ENCODE measurements around the gene ZFAND5. TPM values are rescaled to one million over a fixed set of nuclear protein-coding genes. Genes with fewer than 3 reads are reported as not detected.

ZFAND5 gene
- total RNA-seq, 2 experiments from 2014 or later = 64.1 to 69.0 TPM

- H3K27ac Mint-ChIP-seq = no peak overlapping the region
- H3K9me3 Mint-ChIP-seq (ENCODE audit: insufficient read depth) = no peaks in the 10 kb centered on the region
- ChIA-PET POLR2A (interaction anchor here (1.2 kb wide), 1 partner anchor 81 kb away, joined by 5 read pairs; no protein-coding TSS in a partner anchor), CTCF (interaction anchor here (0.8 to 4.3 kb wide), 11 partner anchors 11 to 460 kb away, joined by 3 to 13 read pairs (median 4); no protein-coding TSS in a partner anchor)
- ATAC-seq (no peak), DNase-seq (no peak)
- peaks cover 63% of the 10 kb centered on the region for H3K4me1 Mint-ChIP-seq (ENCODE audit: low read depth)
- H3K4me3 Mint-ChIP-seq = peak overlapping the region; percentile 82
- peaks cover 56% of the 10 kb centered on the region for H3K36me3 Mint-ChIP-seq (ENCODE audit: low read depth)
- no peaks in the 10 kb centered on the region for H3K27me3 Mint-ChIP-seq (ENCODE audit: low read depth)
These were observed 2.9 kb downstream of the ZFAND5 start for GRCh38 chr9:72362118-72362531.

- POLR2A ChIA-PET = interaction anchor here (1.4 to 1.7 kb wide), 2 partner anchors 13 to 82 kb away, joined by 4 read pairs; no protein-coding TSS in a partner anchor
- Mint-ChIP-seq H3K9me3 (ENCODE audit: insufficient read depth) (no peaks in the 10 kb centered on the region), H3K27ac (no peak overlapping the region), H3K4me3 (no peak overlapping the region), H3K36me3 (ENCODE audit: low read depth) (peaks cover 65% of the 10 kb centered on the region), H3K27me3 (ENCODE audit: low read depth) (no peaks in the 10 kb centered on the region), H3K4me1 (ENCODE audit: low read depth) (peaks cover 72% of the 10 kb centered on the region)
- ATAC-seq (no peak), DNase-seq (no peak)
- CTCF ChIA-PET = interaction anchor here (1.1 to 4.3 kb wide), 4 partner anchors 81 to 231 kb away, joined by 3 to 13 read pairs (median 10); no protein-coding TSS in a partner anchor
These were observed 3.8 kb downstream of the ZFAND5 start for GRCh38 chr9:72361217-72361616.

- ChIA-PET CTCF (interaction anchor here (0.6 to 4.3 kb wide), 2 partner anchors 83 to 687 kb away, joined by 3 to 13 read pairs; no protein-coding TSS in a partner anchor), POLR2A (interaction anchor here (0.5 to 1.7 kb wide), 4 partner anchors 9 to 168 kb away, joined by 3 to 4 read pairs (median 4); no protein-coding TSS in a partner anchor)
- DNase-seq (no peak), ATAC-seq (no peak)
- Mint-ChIP-seq H3K9me3 (ENCODE audit: insufficient read depth) (no peaks in the 10 kb centered on the region), H3K27me3 (ENCODE audit: low read depth) (no peaks in the 10 kb centered on the region), H3K4me1 (ENCODE audit: low read depth) (peaks cover 70% of the 10 kb centered on the region), H3K27ac (no peak overlapping the region), H3K4me3 (no peak overlapping the region), H3K36me3 (ENCODE audit: low read depth) (peaks cover 74% of the 10 kb centered on the region)
These were observed 4.7 kb downstream of the ZFAND5 start for GRCh38 chr9:72360324-72360723.

- ChIA-PET POLR2A (interaction anchor here (0.8 to 1.3 kb wide), 2 partner anchors 9 to 206 kb away, joined by 3 to 8 read pairs; partner anchors contain the start of gene ZFAND5), CTCF (interaction anchor here (0.8 kb wide), 1 partner anchor 32 kb away, joined by 3 read pairs; no protein-coding TSS in a partner anchor)
- Mint-ChIP-seq H3K27ac (peak overlapping the region; percentile 63), H3K36me3 (ENCODE audit: low read depth) (peaks cover 77% of the 10 kb centered on the region), H3K9me3 (ENCODE audit: insufficient read depth) (no peaks in the 10 kb centered on the region), H3K27me3 (ENCODE audit: low read depth) (no peaks in the 10 kb centered on the region), H3K4me1 (ENCODE audit: low read depth) (peaks cover 50% of the 10 kb centered on the region), H3K4me3 (no peak overlapping the region)
- no peak for DNase-seq
- ATAC-seq = no peak
These were observed 8.9 kb downstream of the ZFAND5 start for GRCh38 chr9:72356041-72356582.

DNA sequence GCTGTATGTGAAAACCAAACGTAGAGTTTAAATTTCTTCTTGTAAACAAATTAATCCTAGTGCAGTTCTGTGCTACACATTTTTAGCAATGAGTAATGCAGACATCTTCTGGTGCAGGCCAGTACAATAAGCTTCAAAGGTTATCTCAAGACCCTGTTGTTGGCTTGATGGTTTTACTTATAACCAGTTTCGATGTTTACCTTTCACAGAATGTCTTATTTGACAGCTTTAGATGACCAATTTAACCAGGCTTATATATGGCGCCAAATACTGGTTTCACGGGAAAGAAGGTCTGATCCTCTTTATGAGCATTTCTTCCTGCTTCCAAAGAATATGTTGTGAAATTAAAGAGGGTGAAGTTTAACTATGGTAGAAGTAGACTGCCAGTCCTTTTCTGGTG is 9.9 kb downstream of the ZFAND5 start:
- DNase-seq (no peak), ATAC-seq (no peak)
- ChIA-PET CTCF (no interaction called here), POLR2A (no interaction called here)
- H3K4me3 Mint-ChIP-seq = no peak overlapping the region
- H3K4me1 Mint-ChIP-seq (ENCODE audit: low read depth) = peaks cover 42% of the 10 kb centered on the region
- no peaks in the 10 kb centered on the region for H3K27me3 Mint-ChIP-seq (ENCODE audit: low read depth)
- H3K27ac Mint-ChIP-seq = no peak overlapping the region
- H3K36me3 Mint-ChIP-seq (ENCODE audit: low read depth) = peaks cover 71% of the 10 kb centered on the region
- H3K9me3 Mint-ChIP-seq (ENCODE audit: insufficient read depth) = no peaks in the 10 kb centered on the region

DNA sequence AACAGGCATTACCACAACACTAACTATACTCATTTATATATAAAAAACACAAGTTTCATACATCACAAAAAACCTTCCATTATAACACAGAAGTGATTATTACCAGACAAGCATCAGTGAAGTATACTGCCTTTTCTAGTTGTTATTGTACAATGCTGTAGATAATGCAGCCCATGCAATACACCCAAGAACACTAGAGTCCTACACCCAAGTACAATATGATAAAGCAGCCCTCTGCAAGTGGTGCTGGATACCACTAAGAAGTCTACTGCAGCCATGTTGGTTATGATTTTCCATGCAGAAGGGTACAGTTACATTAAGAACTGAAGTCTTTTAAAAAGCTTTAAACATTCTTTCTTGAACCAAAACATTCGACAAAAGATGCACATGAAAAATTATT is 10.3 kb downstream of the ZFAND5 start:
- CTCF ChIA-PET = no interaction called here
- H3K36me3 Mint-ChIP-seq (ENCODE audit: low read depth) = peaks cover 67% of the 10 kb centered on the region
- no peak for ATAC-seq
- POLR2A ChIA-PET = no interaction called here
- H3K9me3 Mint-ChIP-seq (ENCODE audit: insufficient read depth) = no peaks in the 10 kb centered on the region
- no peak overlapping the region for H3K27ac Mint-ChIP-seq
- H3K27me3 Mint-ChIP-seq (ENCODE audit: low read depth) = no peaks in the 10 kb centered on the region
- DNase-seq = no peak
- no peak overlapping the region for H3K4me3 Mint-ChIP-seq
- H3K4me1 Mint-ChIP-seq (ENCODE audit: low read depth) = peaks cover 39% of the 10 kb centered on the region

GRCh38 chr9:72353455-72354116 is 11.4 kb downstream of the ZFAND5 start:
- ChIA-PET POLR2A (no interaction called here), CTCF (no interaction called here)
- Mint-ChIP-seq H3K4me1 (ENCODE audit: low read depth) (peaks cover 28% of the 10 kb centered on the region), H3K27me3 (ENCODE audit: low read depth) (no peaks in the 10 kb centered on the region), H3K36me3 (ENCODE audit: low read depth) (peaks cover 56% of the 10 kb centered on the region), H3K4me3 (no peak overlapping the region), H3K27ac (no peak overlapping the region), H3K9me3 (ENCODE audit: insufficient read depth) (no peaks in the 10 kb centered on the region)
- DNase-seq (no peak), ATAC-seq (no peak)

DNA sequence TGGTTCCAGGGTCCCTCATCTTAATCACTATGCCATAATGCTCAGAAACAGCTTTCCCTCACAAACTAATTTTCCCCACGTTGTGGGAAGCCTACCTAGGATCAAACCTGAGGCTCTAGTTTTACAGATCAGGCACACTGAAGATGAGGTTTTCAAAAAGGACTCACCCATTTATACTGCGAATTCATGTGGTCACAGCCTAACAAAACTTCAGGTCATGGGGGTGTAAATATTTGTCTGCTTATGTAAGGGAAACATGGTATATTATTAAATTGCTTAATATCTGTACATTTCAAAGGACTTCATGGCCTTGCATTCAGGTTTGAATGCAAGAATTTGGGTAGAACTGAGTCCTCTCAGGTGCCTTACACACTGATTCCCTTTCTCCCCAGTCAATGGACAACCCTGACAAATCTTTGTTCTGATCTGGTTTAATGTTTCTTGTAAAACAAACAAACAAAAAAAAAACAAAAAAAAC is 12.1 kb downstream of the ZFAND5 start:
- H3K9me3 Mint-ChIP-seq (ENCODE audit: insufficient read depth) = no peaks in the 10 kb centered on the region
- ATAC-seq = no peak
- H3K4me3 Mint-ChIP-seq = no peak overlapping the region
- peaks cover 51% of the 10 kb centered on the region for H3K36me3 Mint-ChIP-seq (ENCODE audit: low read depth)
- H3K27ac Mint-ChIP-seq = no peak overlapping the region
- ChIA-PET CTCF (no interaction called here), POLR2A (interaction anchor here (0.7 kb wide), 1 partner anchor 802 kb away, joined by 3 read pairs; no protein-coding TSS in a partner anchor)
- DNase-seq = no peak
- H3K27me3 Mint-ChIP-seq (ENCODE audit: low read depth) = no peaks in the 10 kb centered on the region
- peaks cover 21% of the 10 kb centered on the region for H3K4me1 Mint-ChIP-seq (ENCODE audit: low read depth)

- DNase-seq = no peak
- ChIA-PET CTCF (interaction anchor here (1.3 kb wide), 1 partner anchor 10 kb away, joined by 3 read pairs; no protein-coding TSS in a partner anchor), POLR2A (interaction anchor here (0.7 kb wide), 1 partner anchor 9 kb away, joined by 3 read pairs; no protein-coding TSS in a partner anchor)
- Mint-ChIP-seq H3K27ac (no peak overlapping the region), H3K36me3 (ENCODE audit: low read depth) (peaks cover 40% of the 10 kb centered on the region), H3K27me3 (ENCODE audit: low read depth) (no peaks in the 10 kb centered on the region), H3K4me1 (ENCODE audit: low read depth) (peaks cover 14% of the 10 kb centered on the region), H3K4me3 (no peak overlapping the region), H3K9me3 (ENCODE audit: insufficient read depth) (no peaks in the 10 kb centered on the region)
- ATAC-seq = no peak
These were observed 13.2 kb downstream of the ZFAND5 start for GRCh38 chr9:72351538-72352453.

DNA sequence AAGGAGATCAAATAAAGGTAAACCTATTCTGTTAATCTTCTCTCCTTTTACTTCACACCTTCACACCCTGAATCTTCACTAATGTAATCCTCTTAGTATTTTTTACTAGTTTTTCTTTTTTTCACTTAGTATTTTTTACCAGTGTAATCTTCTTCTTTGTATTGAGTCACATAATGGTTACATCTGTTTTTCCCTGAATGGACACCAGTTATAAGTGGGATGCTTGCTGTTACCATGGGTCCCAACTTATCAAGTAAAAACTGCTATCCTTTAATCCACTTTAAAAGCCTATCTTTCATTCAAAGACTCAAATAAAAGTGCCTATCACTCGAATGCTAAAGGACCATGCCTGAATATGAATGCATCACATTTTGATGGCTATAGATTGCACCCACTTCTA is 15.1 kb downstream of the ZFAND5 start:
- peaks cover 21% of the 10 kb centered on the region for H3K36me3 Mint-ChIP-seq (ENCODE audit: low read depth)
- CTCF ChIA-PET = no interaction called here
- H3K27ac Mint-ChIP-seq = no peak overlapping the region
- no peak overlapping the region for H3K4me3 Mint-ChIP-seq
- no peaks in the 10 kb centered on the region for H3K27me3 Mint-ChIP-seq (ENCODE audit: low read depth)
- no peaks in the 10 kb centered on the region for H3K9me3 Mint-ChIP-seq (ENCODE audit: insufficient read depth)
- DNase-seq = no peak
- no peak for ATAC-seq
- POLR2A ChIA-PET = no interaction called here
- peaks cover 1% of the 10 kb centered on the region for H3K4me1 Mint-ChIP-seq (ENCODE audit: low read depth)

DNA sequence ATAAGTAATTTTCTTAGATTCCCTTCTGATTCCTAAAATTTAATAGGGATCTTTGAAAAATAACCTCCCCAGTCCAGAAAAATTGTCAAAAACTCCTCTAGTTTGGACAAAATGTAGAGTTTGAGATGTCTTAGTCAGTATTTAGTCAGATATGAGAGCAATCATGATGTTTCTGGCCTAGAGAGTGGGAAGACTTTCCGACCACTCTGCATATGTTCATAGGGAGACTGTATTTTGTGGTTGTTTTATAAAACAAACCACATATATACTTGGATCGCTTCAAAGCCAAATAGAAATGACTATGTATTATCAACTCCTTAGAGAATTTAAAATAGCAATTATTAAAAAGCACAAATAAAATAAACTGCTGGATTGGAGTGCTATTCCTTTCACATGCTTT is 15.8 kb downstream of the ZFAND5 start:
- ChIA-PET CTCF (no interaction called here), POLR2A (no interaction called here)
- no peak for ATAC-seq
- Mint-ChIP-seq H3K4me3 (no peak overlapping the region), H3K36me3 (ENCODE audit: low read depth) (peaks cover 14% of the 10 kb centered on the region), H3K4me1 (ENCODE audit: low read depth) (peaks cover 1% of the 10 kb centered on the region), H3K27ac (no peak overlapping the region), H3K27me3 (ENCODE audit: low read depth) (no peaks in the 10 kb centered on the region), H3K9me3 (ENCODE audit: insufficient read depth) (no peaks in the 10 kb centered on the region)
- DNase-seq = no peak

Measured in activated CD8-positive, alpha-beta T cell treated with anti-CD3 and anti-CD28 coated beads, Interleukin-2, amount 10 ng/mL, durations not matched to agents 7 days and 5 days (primary cell).